ENCODE measurements around the gene MYOZ3.
A peak's percentile ranks its signal among the peaks of the same experiment; 100 is the strongest.

GRCh38 chr5:150637245-150638052 lies 23.6 kb upstream of the MYOZ3 start:
- TF ChIP-seq ZFP3 (CRISPR knock-in tag; IDR thresholded peaks at IDR 0.05) (peak; percentile 43; the same call in 1 of the 2 replicates), RARB (CRISPR knock-in tag; IDR thresholded peaks at IDR 0.05) (no peak), ZFP30 (CRISPR knock-in tag; IDR thresholded peaks at IDR 0.05) (no peak), PPARA (CRISPR knock-in tag; IDR thresholded peaks at IDR 0.05; ENCODE audit: borderline replicate concordance) (no peak), ISL1 (CRISPR knock-in tag; IDR thresholded peaks at IDR 0.05) (no peak; the same call in 1 of the 2 replicates), ESRRG (CRISPR knock-in tag; IDR thresholded peaks at IDR 0.05) (no peak), SNAI2 (CRISPR knock-in tag; IDR thresholded peaks at IDR 0.05) (no peak)
- TF ChIP-seq, protein P1, sequence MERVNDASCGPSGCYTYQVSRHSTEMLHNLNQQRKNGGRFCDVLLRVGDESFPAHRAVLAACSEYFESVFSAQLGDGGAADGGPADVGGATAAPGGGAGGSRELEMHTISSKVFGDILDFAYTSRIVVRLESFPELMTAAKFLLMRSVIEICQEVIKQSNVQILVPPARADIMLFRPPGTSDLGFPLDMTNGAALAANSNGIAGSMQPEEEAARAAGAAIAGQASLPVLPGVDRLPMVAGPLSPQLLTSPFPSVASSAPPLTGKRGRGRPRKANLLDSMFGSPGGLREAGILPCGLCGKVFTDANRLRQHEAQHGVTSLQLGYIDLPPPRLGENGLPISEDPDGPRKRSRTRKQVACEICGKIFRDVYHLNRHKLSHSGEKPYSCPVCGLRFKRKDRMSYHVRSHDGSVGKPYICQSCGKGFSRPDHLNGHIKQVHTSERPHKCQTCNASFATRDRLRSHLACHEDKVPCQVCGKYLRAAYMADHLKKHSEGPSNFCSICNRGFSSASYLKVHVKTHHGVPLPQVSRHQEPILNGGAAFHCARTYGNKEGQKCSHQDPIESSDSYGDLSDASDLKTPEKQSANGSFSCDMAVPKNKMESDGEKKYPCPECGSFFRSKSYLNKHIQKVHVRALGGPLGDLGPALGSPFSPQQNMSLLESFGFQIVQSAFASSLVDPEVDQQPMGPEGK (CRISPR knock-in tag; IDR thresholded peaks at IDR 0.05; ENCODE audit: borderline replicate concordance): peak; percentile 38; the same call in 1 of the 2 replicates

All from SK-N-SH treated with all-trans-retinoic acid at 6 μM for 48 hours (cell line).